HEK293T (cell line): ENCODE data around the gene LIPG.

Experiments
- CTCF ChIA-PET: fragments of 350-600 bp; formaldehyde crosslinking; extraction: SDS; loops from one replicate; lab custom pipeline; 2021; ENCODE audit warnings: antibody characterized with exemption, inconsistent platforms; lab: Yijun Ruan, JAX
- POLR2A ChIA-PET: fragments of 350-600 bp; formaldehyde crosslinking; extraction: SDS; loops from one replicate; lab custom pipeline; 2020; ENCODE audit warnings: antibody characterized with exemption, inconsistent platforms; lab: Yijun Ruan, JAX
- DNase-seq: peaks from one replicate; pipeline ENCODE4 v3.0.0; 2012; ENCODE audit warnings: mixed read lengths; ENCODE audit errors: extremely low spot score
- ARNT ChIP-seq: fragments of 450-650 bp; IDR thresholded peaks from 2 replicates; pipeline ENCODE4 v1.6.1; 2017; ENCODE audit warnings: mild to moderate bottlenecking
- BHLHE40 ChIP-seq: fragments of 450-650 bp; IDR thresholded peaks from 2 replicates; pipeline ENCODE4 v1.6.1; 2016; ENCODE audit warnings: mild to moderate bottlenecking, moderate library complexity, borderline replicate concordance
- CTBP1 ChIP-seq: fragments of 450-650 bp; IDR thresholded peaks from 2 replicates; pipeline ENCODE4 v1.6.1; 2016; ENCODE audit warnings: borderline replicate concordance
- ELF4 ChIP-seq: fragments of 450-650 bp; IDR thresholded peaks from 2 replicates; pipeline ENCODE4 v1.6.1; 2017; ENCODE audit warnings: antibody characterized with exemption
- FOXA1 ChIP-seq: fragments of 450-650 bp; IDR thresholded peaks from 2 replicates; pipeline ENCODE4 v1.6.1; 2016; ENCODE audit warnings: mild to moderate bottlenecking
- FOXK2 ChIP-seq: fragments of 450-650 bp; IDR thresholded peaks from 2 replicates; pipeline ENCODE4 v1.6.1; 2016; ENCODE audit warnings: mild to moderate bottlenecking
- FOXM1 ChIP-seq: fragments of 450-650 bp; IDR thresholded peaks from 2 replicates; pipeline ENCODE4 v1.6.1; 2017; ENCODE audit warnings: mild to moderate bottlenecking, borderline replicate concordance
- HDGF ChIP-seq: fragments of 450-650 bp; IDR thresholded peaks from 2 replicates; pipeline ENCODE4 v1.6.1; 2017; ENCODE audit warnings: antibody characterized with exemption, borderline replicate concordance
- L3MBTL2 ChIP-seq: fragments of 450-650 bp; conservative IDR thresholded peaks from 2 replicates; pipeline ENCODE4 v1.6.1; 2016; ENCODE audit warnings: mild to moderate bottlenecking
- LEF1 ChIP-seq: fragments of 450-650 bp; IDR thresholded peaks from 2 replicates; pipeline ENCODE4 v1.6.1; 2017; ENCODE audit warnings: mild to moderate bottlenecking, borderline replicate concordance
- NFRKB ChIP-seq: fragments of 450-650 bp; IDR thresholded peaks from 2 replicates; pipeline ENCODE4 v1.6.1; 2016; ENCODE audit warnings: mild to moderate bottlenecking, moderate library complexity
- SP1 ChIP-seq: fragments of 450-650 bp; IDR thresholded peaks from 2 replicates; pipeline ENCODE4 v1.6.1; 2017
- SUZ12 ChIP-seq: fragments of 450-650 bp; IDR thresholded peaks from 2 replicates; pipeline ENCODE4 v1.6.1; 2016; ENCODE audit warnings: mild to moderate bottlenecking
- TARDBP ChIP-seq: fragments of 450-650 bp; IDR thresholded peaks from 2 replicates; pipeline ENCODE4 v1.6.1; 2016
- ZNF384 ChIP-seq: fragments of 450-650 bp; IDR thresholded peaks from 2 replicates; pipeline ENCODE4 v1.6.1; 2016
- TF ChIP-seq, protein P1 (sequence below): fragments of 450-650 bp; IDR thresholded peaks from 2 replicates; pipeline ENCODE4 v1.6.1; 2016

Gene LIPG

DNA sequence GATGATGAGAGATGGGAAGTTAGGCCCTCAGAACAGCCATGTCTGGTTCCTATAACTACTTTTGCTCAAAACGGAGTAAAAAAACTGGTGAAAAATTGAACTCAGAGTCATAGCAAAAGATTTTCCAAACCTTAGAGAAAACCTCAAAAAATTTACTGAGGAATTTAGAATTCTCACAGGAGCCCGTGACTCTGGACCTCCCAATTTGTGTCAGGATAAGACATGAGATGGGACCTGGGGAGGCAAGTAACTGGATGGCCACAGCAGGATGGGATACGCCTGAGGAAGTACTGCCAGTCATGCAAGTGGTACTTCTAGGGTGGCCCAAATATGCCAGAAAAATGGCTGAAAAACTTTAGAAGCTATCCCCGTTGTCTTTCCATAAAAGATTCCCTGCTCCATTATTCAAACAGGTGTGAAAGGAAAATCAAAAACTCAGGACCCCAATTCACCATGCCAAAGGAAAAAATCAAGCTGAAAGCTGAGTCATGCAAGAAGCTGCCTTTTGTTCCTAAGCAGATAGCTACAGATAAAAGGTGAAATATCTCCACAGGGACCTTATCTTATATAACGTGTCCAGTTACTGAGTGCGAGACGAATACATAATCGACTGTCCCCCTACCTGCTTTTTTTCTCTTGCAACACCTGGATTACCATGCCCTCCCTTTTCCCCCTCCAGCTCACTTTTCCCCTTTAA is 34.1 kb upstream of the LIPG start:
- DNase-seq: no peak
- POLR2A ChIA-PET: no interaction called here
- TF ChIP-seq ARNT: no peak
- TF ChIP-seq NFRKB: no peak
- TF ChIP-seq SUZ12: no peak
- no peak for TF ChIP-seq LEF1
- TF ChIP-seq SP1: no peak
- no peak for TF ChIP-seq HDGF
- no peak for TF ChIP-seq FOXM1
- no peak for TF ChIP-seq ELF4
- TF ChIP-seq CTBP1: no peak
- TF ChIP-seq, protein P1, sequence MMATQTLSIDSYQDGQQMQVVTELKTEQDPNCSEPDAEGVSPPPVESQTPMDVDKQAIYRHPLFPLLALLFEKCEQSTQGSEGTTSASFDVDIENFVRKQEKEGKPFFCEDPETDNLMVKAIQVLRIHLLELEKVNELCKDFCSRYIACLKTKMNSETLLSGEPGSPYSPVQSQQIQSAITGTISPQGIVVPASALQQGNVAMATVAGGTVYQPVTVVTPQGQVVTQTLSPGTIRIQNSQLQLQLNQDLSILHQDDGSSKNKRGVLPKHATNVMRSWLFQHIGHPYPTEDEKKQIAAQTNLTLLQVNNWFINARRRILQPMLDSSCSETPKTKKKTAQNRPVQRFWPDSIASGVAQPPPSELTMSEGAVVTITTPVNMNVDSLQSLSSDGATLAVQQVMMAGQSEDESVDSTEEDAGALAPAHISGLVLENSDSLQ: no peak
- TF ChIP-seq L3MBTL2: no peak
- TF ChIP-seq ZNF384: no peak
- no peak for TF ChIP-seq BHLHE40
- no peak for TF ChIP-seq FOXK2
- CTCF ChIA-PET: no interaction called here

DNA sequence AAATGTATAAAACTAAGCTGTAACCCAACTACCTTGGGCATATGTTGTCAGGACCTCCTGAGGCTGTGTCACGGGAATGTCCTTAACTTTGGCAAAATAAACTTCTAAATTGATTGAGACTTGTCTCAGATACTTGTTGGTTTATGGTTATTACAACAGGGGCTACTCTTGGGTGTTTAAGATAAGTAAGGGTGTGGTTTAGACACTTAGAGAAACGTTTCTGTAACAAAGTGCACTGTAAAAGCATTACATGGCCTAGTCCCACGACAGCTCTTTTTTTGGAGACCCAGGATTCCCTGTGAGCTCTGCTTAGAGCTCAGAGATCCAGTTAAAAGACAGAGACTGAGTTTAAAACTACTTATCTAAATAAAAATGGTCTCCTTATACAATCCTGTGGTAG is 32.3 kb upstream of the LIPG start:
- POLR2A ChIA-PET: no interaction called here
- TF ChIP-seq LEF1 (no peak), FOXA1 (no peak), L3MBTL2 (no peak), FOXK2 (no peak), SUZ12 (no peak), ZNF384 (no peak), TARDBP (no peak), NFRKB (no peak), BHLHE40 (no peak)
- no peak for DNase-seq
- CTCF ChIA-PET: interaction anchor here (0.6 kb wide), 1 partner anchor 1335 kb away, joined by 3 read pairs; no protein-coding TSS in a partner anchor

DNA sequence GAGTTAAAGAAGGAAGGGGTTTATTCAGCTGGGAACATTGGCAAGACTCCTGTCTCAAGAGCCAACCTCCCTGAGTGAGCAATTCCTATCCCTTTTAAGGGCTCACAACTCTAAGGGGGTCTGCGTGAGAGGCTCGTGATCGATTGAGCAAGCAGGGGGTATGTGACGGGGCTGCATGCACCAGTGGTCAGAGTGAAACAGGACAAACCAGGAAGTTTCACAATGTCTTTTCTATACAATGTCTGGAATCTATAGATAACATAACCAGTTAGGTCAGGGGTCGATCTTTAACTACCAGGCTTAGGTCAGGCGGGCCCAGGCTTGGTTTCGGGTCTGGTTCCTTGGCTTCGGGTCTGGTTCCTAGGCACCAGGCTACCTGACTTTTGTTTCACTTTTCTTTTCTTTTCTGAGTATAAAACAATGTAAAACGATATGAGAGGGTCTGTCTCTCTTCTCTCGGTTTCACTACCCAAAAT is 30.1 kb upstream of the LIPG start:
- ChIA-PET POLR2A (interaction anchor here (1.5 kb wide), 1 partner anchor 45 kb away, joined by 3 read pairs; the partner anchor contains the start of gene C18orf32), CTCF (interaction anchor here (0.6 kb wide), 1 partner anchor 1055 kb away, joined by 3 read pairs; no protein-coding TSS in a partner anchor)
- no peak for TF ChIP-seq FOXK2
- TF ChIP-seq CTBP1: no peak
- no peak for TF ChIP-seq NFRKB
- no peak for TF ChIP-seq TARDBP
- no peak for TF ChIP-seq LEF1
- no peak for TF ChIP-seq ZNF384
- TF ChIP-seq SUZ12: no peak
- TF ChIP-seq, protein P1: no peak
- no peak for TF ChIP-seq FOXA1
- no peak for TF ChIP-seq FOXM1
- TF ChIP-seq ARNT: no peak
- no peak for TF ChIP-seq BHLHE40
- no peak for TF ChIP-seq HDGF
- TF ChIP-seq ELF4: no peak
- TF ChIP-seq L3MBTL2: no peak
- no peak for TF ChIP-seq SP1
- DNase-seq: no peak

DNA sequence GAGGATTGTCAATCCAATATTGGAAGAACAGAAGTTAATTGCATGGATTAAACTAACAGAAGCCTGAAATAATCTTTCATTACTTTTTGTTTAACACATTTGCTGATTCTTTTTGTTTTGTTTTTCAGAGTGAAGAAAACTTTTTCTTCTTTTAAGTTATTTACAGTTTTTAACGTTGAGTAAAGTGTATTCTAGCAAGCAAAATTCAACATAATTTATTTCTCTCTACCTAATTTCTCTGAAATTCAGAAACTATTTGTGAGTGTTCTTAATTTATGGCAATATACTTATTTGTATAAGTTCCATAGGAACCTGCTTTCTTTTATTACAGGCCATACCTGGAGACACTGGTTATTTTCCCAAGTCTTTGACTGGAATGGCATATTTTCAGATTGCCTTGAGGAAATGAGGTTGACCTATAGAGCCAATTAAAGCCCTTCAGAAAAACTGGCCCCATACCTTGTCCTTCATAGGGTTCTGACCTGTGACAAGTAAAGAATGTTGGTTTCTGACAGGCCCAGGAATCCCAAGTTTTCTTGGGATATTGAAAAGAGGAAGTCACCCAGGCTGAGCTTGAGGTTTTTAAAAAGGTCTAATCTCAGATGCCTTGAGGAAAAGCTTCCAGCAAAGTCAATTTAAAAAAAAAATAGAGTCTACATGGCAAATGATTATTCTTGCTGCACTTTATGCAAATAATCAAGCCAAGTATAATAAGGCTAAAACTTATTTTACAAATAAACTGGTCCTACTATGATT is 26.8 kb upstream of the LIPG start:
- ChIA-PET CTCF (no interaction called here), POLR2A (no interaction called here)
- no peak for DNase-seq
- TF ChIP-seq FOXM1: no peak
- TF ChIP-seq FOXK2: no peak
- TF ChIP-seq SUZ12: no peak
- no peak for TF ChIP-seq HDGF
- no peak for TF ChIP-seq SP1
- TF ChIP-seq ELF4: no peak
- TF ChIP-seq TARDBP: no peak
- TF ChIP-seq, protein P1: no peak
- TF ChIP-seq ARNT: no peak
- no peak for TF ChIP-seq LEF1

DNA sequence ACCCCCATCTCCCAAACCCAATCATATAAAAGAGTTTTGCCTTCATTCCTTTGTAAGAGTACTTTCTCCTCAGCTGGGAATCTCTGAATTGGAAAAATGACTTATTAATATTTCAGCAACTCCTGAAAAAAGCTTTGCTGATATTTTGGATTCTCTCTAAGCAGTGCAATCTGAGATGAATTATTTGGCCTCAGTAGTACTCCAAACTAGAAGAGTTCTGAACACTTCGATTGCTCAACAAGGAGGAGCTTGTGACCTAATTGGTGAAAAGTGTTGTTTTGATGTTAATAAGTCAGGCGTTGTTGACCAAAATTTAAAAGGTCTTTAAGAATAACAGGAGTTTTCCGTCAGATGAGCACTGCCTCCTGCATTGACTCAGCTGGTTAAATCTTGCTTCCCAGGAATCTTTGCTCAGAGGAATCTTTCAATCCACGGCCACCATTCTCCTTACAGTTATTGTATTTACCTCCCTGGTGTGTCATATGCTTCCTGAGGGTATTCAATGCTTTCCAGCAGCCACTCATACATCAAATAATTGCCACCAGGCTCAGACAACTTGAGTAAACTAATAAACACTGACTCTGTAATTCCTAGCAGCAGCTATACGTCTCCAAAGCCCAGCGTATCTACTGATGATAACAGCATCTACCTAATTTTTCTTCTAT is 24.5 kb upstream of the LIPG start:
- CTCF ChIA-PET: no interaction called here
- POLR2A ChIA-PET: interaction anchor here (1.2 kb wide), 1 partner anchor 18 kb away, joined by 3 read pairs; no protein-coding TSS in a partner anchor
- no peak for TF ChIP-seq SUZ12
- no peak for TF ChIP-seq FOXM1
- TF ChIP-seq LEF1: no peak
- no peak for TF ChIP-seq BHLHE40
- TF ChIP-seq ELF4: no peak
- no peak for TF ChIP-seq ARNT
- no peak for TF ChIP-seq L3MBTL2
- no peak for TF ChIP-seq NFRKB
- no peak for TF ChIP-seq HDGF
- TF ChIP-seq TARDBP: no peak
- no peak for TF ChIP-seq SP1
- TF ChIP-seq CTBP1: no peak
- TF ChIP-seq ZNF384: no peak
- no peak for TF ChIP-seq FOXK2
- TF ChIP-seq, protein P1: no peak
- no peak for TF ChIP-seq FOXA1
- no peak for DNase-seq
